T-helper 17 cell (primary cell): ENCODE data around the gene PARVB. TPM values are rescaled to one million over a fixed set of nuclear protein-coding genes. Genes with fewer than 3 reads are reported as not detected.

Experiments
- ATAC-seq: fragments of 150-1000 bp; cut with Tn5 transposase; 2 replicates; pipeline ENCODE4 v1.10.0; 2021; ENCODE audit warnings: mild to moderate bottlenecking, moderate library complexity
- DNase-seq, 3 donors: peaks; one replicate each; pipeline versions ENCODE4 v3.0.0 to v3.0.0-alpha.2; 2020 to 2021
- H3K9me3 ChIP-seq: one replicate; pipeline ENCODE4 v1.7.0; 2013; ENCODE audit warnings: low read length, mild to moderate bottlenecking; ENCODE audit not compliant: control insufficient read depth, poor library complexity, severe bottlenecking
- H3K27ac Mint-ChIP-seq: one replicate; pipeline ENCODE4 v1.8.0; 2022; ENCODE audit warnings: mild to moderate bottlenecking, moderate library complexity, mixed read lengths
- H3K27me3 Mint-ChIP-seq: one replicate; pipeline ENCODE4 v1.8.0; 2022; ENCODE audit warnings: mixed read lengths
- H3K36me3 Mint-ChIP-seq: one replicate; pipeline ENCODE4 v1.8.0; 2022; ENCODE audit warnings: low read depth, mixed read lengths
- H3K4me1 Mint-ChIP-seq: one replicate; pipeline ENCODE4 v1.8.0; 2022; ENCODE audit warnings: mild to moderate bottlenecking, mixed read lengths
- H3K4me3 Mint-ChIP-seq: one replicate; pipeline ENCODE4 v1.8.0; 2022; ENCODE audit warnings: mild to moderate bottlenecking, moderate library complexity, mixed read lengths
- total RNA-seq, 4 donors: library from RNA in 2 of 4; stranded (reverse) in 2 of 4; gene quantifications; one replicate each; pipeline ENCODE4 v1.2.3 and lab custom pipeline; 2022 to 2026

The PARVB gene
- total RNA-seq, 2 donors from 2014 or later, result 14.6 to 36.4 TPM

- Mint-ChIP-seq H3K36me3 (no peaks in the 10 kb centered on the region), H3K27ac (no peak overlapping the region), H3K4me3 (no peak overlapping the region), H3K4me1 (peaks cover 7% of the 10 kb centered on the region), H3K27me3 (no peaks in the 10 kb centered on the region)
- ATAC-seq (no peak), DNase-seq (no peak)
- no peaks in the 10 kb centered on the region for H3K9me3 ChIP-seq
Measured at GRCh38 chr22:44094751-44095302, 70.7 kb downstream of the PARVB start.

- H3K27me3 Mint-ChIP-seq, result no peaks in the 10 kb centered on the region
- H3K4me1 Mint-ChIP-seq, result no peaks in the 10 kb centered on the region
- no peaks in the 10 kb centered on the region for H3K36me3 Mint-ChIP-seq
- no peaks in the 10 kb centered on the region for H3K9me3 ChIP-seq
- ATAC-seq (no peak), DNase-seq (no peak)
- no peak overlapping the region for H3K4me3 Mint-ChIP-seq
- H3K27ac Mint-ChIP-seq, result no peak overlapping the region
Measured at GRCh38 chr22:44096736-44097135, 72.6 kb downstream of the PARVB start.

GRCh38 chr22:44097263-44098020 is 73.3 kb downstream of the PARVB start:
- H3K27me3 Mint-ChIP-seq, result no peaks in the 10 kb centered on the region
- ATAC-seq (no peak), DNase-seq (no peak)
- no peaks in the 10 kb centered on the region for H3K4me1 Mint-ChIP-seq
- H3K36me3 Mint-ChIP-seq, result no peaks in the 10 kb centered on the region
- no peak overlapping the region for H3K27ac Mint-ChIP-seq
- no peak overlapping the region for H3K4me3 Mint-ChIP-seq
- H3K9me3 ChIP-seq, result no peaks in the 10 kb centered on the region

- Mint-ChIP-seq H3K27ac (no peak overlapping the region), H3K36me3 (no peaks in the 10 kb centered on the region), H3K4me1 (no peaks in the 10 kb centered on the region), H3K4me3 (no peak overlapping the region), H3K27me3 (no peaks in the 10 kb centered on the region)
- no peaks in the 10 kb centered on the region for H3K9me3 ChIP-seq
- ATAC-seq (no peak), DNase-seq (no peak)
Measured at GRCh38 chr22:44098021-44098739, 74.1 kb downstream of the PARVB start.

- Mint-ChIP-seq H3K36me3 (no peaks in the 10 kb centered on the region), H3K4me3 (no peak overlapping the region), H3K27ac (peak overlapping the region; percentile 56), H3K27me3 (no peaks in the 10 kb centered on the region), H3K4me1 (no peaks in the 10 kb centered on the region)
- DNase-seq (no peak), ATAC-seq (no peak)
- no peaks in the 10 kb centered on the region for H3K9me3 ChIP-seq
Measured at GRCh38 chr22:44098966-44099530, 74.9 kb downstream of the PARVB start.

GRCh38 chr22:44099696-44100095 is 75.6 kb downstream of the PARVB start:
- Mint-ChIP-seq H3K27me3 (no peaks in the 10 kb centered on the region), H3K4me1 (no peaks in the 10 kb centered on the region), H3K36me3 (no peaks in the 10 kb centered on the region), H3K4me3 (no peak overlapping the region), H3K27ac (no peak overlapping the region)
- ATAC-seq (no peak), DNase-seq (no peak)
- no peaks in the 10 kb centered on the region for H3K9me3 ChIP-seq

GRCh38 chr22:44100411-44100810 is 76.3 kb downstream of the PARVB start:
- no peaks in the 10 kb centered on the region for H3K36me3 Mint-ChIP-seq
- ATAC-seq (no peak), DNase-seq (no peak)
- no peaks in the 10 kb centered on the region for H3K27me3 Mint-ChIP-seq
- no peak overlapping the region for H3K27ac Mint-ChIP-seq
- H3K4me1 Mint-ChIP-seq, result no peaks in the 10 kb centered on the region
- H3K4me3 Mint-ChIP-seq, result no peak overlapping the region
- H3K9me3 ChIP-seq, result no peaks in the 10 kb centered on the region

GRCh38 chr22:44102121-44102520 is 78.0 kb downstream of the PARVB start:
- H3K4me3 Mint-ChIP-seq, result no peak overlapping the region
- no peaks in the 10 kb centered on the region for H3K9me3 ChIP-seq
- H3K36me3 Mint-ChIP-seq, result no peaks in the 10 kb centered on the region
- DNase-seq (no peak), ATAC-seq (no peak)
- no peak overlapping the region for H3K27ac Mint-ChIP-seq
- H3K27me3 Mint-ChIP-seq, result no peaks in the 10 kb centered on the region
- H3K4me1 Mint-ChIP-seq, result peaks cover 3% of the 10 kb centered on the region

GRCh38 chr22:44102856-44103255 is 78.8 kb downstream of the PARVB start:
- Mint-ChIP-seq H3K27ac (no peak overlapping the region), H3K36me3 (no peaks in the 10 kb centered on the region), H3K4me1 (peaks cover 6% of the 10 kb centered on the region), H3K27me3 (no peaks in the 10 kb centered on the region), H3K4me3 (no peak overlapping the region)
- ATAC-seq (no peak), DNase-seq (no peak)
- no peaks in the 10 kb centered on the region for H3K9me3 ChIP-seq

GRCh38 chr22:44103735-44104480 is 79.8 kb downstream of the PARVB start:
- H3K9me3 ChIP-seq, result no peaks in the 10 kb centered on the region
- Mint-ChIP-seq H3K27me3 (no peaks in the 10 kb centered on the region), H3K36me3 (no peaks in the 10 kb centered on the region), H3K27ac (no peak overlapping the region), H3K4me3 (no peak overlapping the region), H3K4me1 (peaks cover 6% of the 10 kb centered on the region)
- ATAC-seq, result no peak
- no peak for DNase-seq

- H3K9me3 ChIP-seq, result no peaks in the 10 kb centered on the region
- Mint-ChIP-seq H3K36me3 (no peaks in the 10 kb centered on the region), H3K27me3 (no peaks in the 10 kb centered on the region), H3K4me1 (peaks cover 6% of the 10 kb centered on the region), H3K4me3 (no peak overlapping the region), H3K27ac (peak overlapping the region; percentile 37)
- no peak for DNase-seq
- ATAC-seq, result no peak
Measured at GRCh38 chr22:44107340-44107739, 83.2 kb downstream of the PARVB start.

- Mint-ChIP-seq H3K4me1 (peaks cover 6% of the 10 kb centered on the region), H3K27ac (no peak overlapping the region), H3K4me3 (no peak overlapping the region), H3K36me3 (no peaks in the 10 kb centered on the region), H3K27me3 (no peaks in the 10 kb centered on the region)
- ATAC-seq (no peak), DNase-seq (no peak)
- no peaks in the 10 kb centered on the region for H3K9me3 ChIP-seq
Measured at GRCh38 chr22:44108076-44108475, 84.0 kb downstream of the PARVB start.

GRCh38 chr22:44108806-44109385 is 84.8 kb downstream of the PARVB start:
- no peaks in the 10 kb centered on the region for H3K27me3 Mint-ChIP-seq
- H3K4me1 Mint-ChIP-seq, result peaks cover 6% of the 10 kb centered on the region
- no peak overlapping the region for H3K4me3 Mint-ChIP-seq
- ATAC-seq (no peak), DNase-seq (no peak)
- no peaks in the 10 kb centered on the region for H3K9me3 ChIP-seq
- no peak overlapping the region for H3K27ac Mint-ChIP-seq
- H3K36me3 Mint-ChIP-seq, result no peaks in the 10 kb centered on the region
